A673 (cell line): ENCODE measurements around the gene IL15. TPM values are rescaled to one million over a fixed set of nuclear protein-coding genes. Genes with fewer than 3 reads are reported as not detected.

Experiments
- BruUV-seq: library from RNA; stranded (reverse); fragments of 400-500 nt; replicated peaks from 2 replicates; lab custom pipeline; 2021; lab: Mats Ljungman, UMichigan
- CTCF ChIA-PET: fragments of 300-600 bp; sonication (Branson Sonifier 250); formaldehyde crosslinking; loops from one replicate; lab custom pipeline; 2022; ENCODE audit warnings: antibody characterized with exemption; lab: Charles Lee
- POLR2A ChIA-PET: fragments of 300-600 bp; sonication (Branson Sonifier 250); formaldehyde crosslinking; loops from one replicate; lab custom pipeline; 2022; ENCODE audit warnings: antibody characterized with exemption; ENCODE audit not compliant: low non-redundant PET; lab: Charles Lee
- DNase-seq: peaks from one replicate; pipeline ENCODE4 v3.0.0-alpha.2; 2015; ENCODE audit warnings: low spot score
- H3K27ac ChIP-seq: fragments of 200-600 bp; sonication (generic); 2 replicates; pipeline ENCODE4 v1.5.1; 2016; ENCODE audit warnings: mixed run types, low read depth, mild to moderate bottlenecking, mixed read lengths, antibody characterized with exemption, low read length; ENCODE audit not compliant: poor library complexity, severe bottlenecking
- H3K27me3 ChIP-seq: fragments of 200-600 bp; sonication (generic); replicated peaks from 2 replicates; pipeline ENCODE4 v1.6.1; 2017; ENCODE audit warnings: mixed run types, low read depth, mild to moderate bottlenecking, mixed read lengths, antibody characterized with exemption, low read length; ENCODE audit not compliant: insufficient read depth, poor library complexity
- H3K36me3 ChIP-seq: fragments of 200-600 bp; sonication (generic); 2 replicates; pipeline ENCODE4 v1.6.1; 2016; ENCODE audit warnings: mixed run types, mild to moderate bottlenecking, mixed read lengths, antibody characterized with exemption, low read length; ENCODE audit not compliant: insufficient read depth, poor library complexity, severe bottlenecking
- H3K4me1 ChIP-seq: fragments of 200-600 bp; sonication (generic); 2 replicates; pipeline ENCODE4 v1.6.1; 2017; ENCODE audit warnings: mixed run types, mild to moderate bottlenecking, mixed read lengths, antibody characterized with exemption, low read length; ENCODE audit not compliant: insufficient read depth, poor library complexity, severe bottlenecking
- H3K4me3 ChIP-seq: fragments of 200-600 bp; sonication (generic); 2 replicates; pipeline ENCODE4 v1.5.1; 2016; ENCODE audit warnings: low read depth, mixed run types, mild to moderate bottlenecking, mixed read lengths, low read length; ENCODE audit not compliant: poor library complexity, severe bottlenecking
- H3K9me3 ChIP-seq: fragments of 200-600 bp; sonication (generic); 2 replicates; pipeline ENCODE4 v1.6.1; 2016; ENCODE audit warnings: mixed run types, low read depth, mild to moderate bottlenecking, mixed read lengths, antibody characterized with exemption, low read length; ENCODE audit not compliant: poor library complexity, severe bottlenecking
- EZH2 ChIP-seq: fragments of 200-600 bp; sonication (generic); IDR thresholded peaks from 2 replicates; pipeline ENCODE4 v1.6.1; 2017; ENCODE audit warnings: borderline replicate concordance, low read depth, mild to moderate bottlenecking, mixed read lengths, antibody characterized with exemption, low read length; ENCODE audit not compliant: poor library complexity, severe bottlenecking
- intact Hi-C: fragments of 100-400 bp; cut with micrococcal nuclease; formaldehyde crosslinking; loops from one replicate; pipeline ENCODE4 v1.10.0; 2022; ENCODE audit not compliant: unreplicated experiment
- total RNA-seq: library from RNA; stranded (reverse); gene quantifications from 2 replicates; pipeline ENCODE4 v1.2.3, GENCODE V29; 2021
- TF ChIP-seq, protein P1 (sequence below): fragments of 300-800, 200-600 bp; sonication (generic); conservative IDR thresholded peaks from 2 replicates; pipeline ENCODE4 v1.5.1; 2017; ENCODE audit warnings: low read depth, mild to moderate bottlenecking, antibody characterized with exemption, low read length, moderate library complexity, mixed read lengths

Gene IL15
- total RNA-seq, 1 experiment from 2014 or later: 0.21 TPM

DNA sequence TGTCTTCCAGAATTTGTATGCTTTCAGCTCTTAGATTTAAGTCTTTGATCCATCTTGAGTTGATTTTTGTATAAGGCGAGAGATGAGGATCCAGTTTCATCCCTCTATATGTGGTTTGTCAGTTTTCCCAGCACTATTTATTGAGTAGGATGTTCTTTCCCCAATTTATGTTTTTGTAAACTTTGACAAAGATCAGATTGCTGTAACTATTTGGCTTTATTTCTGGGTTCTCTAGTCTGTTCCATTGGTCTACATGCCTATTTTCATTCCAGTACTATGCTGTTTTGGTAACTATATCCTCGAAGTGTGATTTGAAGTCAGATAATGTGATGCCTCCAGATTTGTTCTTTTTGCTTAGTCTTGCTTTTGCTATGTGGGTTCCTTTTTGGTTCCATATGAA is 60.7 kb downstream of the IL15 start:
- Histone ChIP-seq H3K9me3 (no peaks in the 10 kb centered on the region), H3K4me1 (no peaks in the 10 kb centered on the region), H3K27me3 (no peaks in the 10 kb centered on the region), H3K27ac (no peak overlapping the region), H3K4me3 (no peak overlapping the region), H3K36me3 (no peaks in the 10 kb centered on the region)
- DNase-seq: no peak
- no TSS peak for BruUV-seq
- POLR2A ChIA-PET: no interaction called here
- intact Hi-C loops: no loop called here
- TF ChIP-seq, protein P1, sequence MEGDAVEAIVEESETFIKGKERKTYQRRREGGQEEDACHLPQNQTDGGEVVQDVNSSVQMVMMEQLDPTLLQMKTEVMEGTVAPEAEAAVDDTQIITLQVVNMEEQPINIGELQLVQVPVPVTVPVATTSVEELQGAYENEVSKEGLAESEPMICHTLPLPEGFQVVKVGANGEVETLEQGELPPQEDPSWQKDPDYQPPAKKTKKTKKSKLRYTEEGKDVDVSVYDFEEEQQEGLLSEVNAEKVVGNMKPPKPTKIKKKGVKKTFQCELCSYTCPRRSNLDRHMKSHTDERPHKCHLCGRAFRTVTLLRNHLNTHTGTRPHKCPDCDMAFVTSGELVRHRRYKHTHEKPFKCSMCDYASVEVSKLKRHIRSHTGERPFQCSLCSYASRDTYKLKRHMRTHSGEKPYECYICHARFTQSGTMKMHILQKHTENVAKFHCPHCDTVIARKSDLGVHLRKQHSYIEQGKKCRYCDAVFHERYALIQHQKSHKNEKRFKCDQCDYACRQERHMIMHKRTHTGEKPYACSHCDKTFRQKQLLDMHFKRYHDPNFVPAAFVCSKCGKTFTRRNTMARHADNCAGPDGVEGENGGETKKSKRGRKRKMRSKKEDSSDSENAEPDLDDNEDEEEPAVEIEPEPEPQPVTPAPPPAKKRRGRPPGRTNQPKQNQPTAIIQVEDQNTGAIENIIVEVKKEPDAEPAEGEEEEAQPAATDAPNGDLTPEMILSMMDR: no peak
- TF ChIP-seq EZH2: no peak
- CTCF ChIA-PET: no interaction called here

DNA sequence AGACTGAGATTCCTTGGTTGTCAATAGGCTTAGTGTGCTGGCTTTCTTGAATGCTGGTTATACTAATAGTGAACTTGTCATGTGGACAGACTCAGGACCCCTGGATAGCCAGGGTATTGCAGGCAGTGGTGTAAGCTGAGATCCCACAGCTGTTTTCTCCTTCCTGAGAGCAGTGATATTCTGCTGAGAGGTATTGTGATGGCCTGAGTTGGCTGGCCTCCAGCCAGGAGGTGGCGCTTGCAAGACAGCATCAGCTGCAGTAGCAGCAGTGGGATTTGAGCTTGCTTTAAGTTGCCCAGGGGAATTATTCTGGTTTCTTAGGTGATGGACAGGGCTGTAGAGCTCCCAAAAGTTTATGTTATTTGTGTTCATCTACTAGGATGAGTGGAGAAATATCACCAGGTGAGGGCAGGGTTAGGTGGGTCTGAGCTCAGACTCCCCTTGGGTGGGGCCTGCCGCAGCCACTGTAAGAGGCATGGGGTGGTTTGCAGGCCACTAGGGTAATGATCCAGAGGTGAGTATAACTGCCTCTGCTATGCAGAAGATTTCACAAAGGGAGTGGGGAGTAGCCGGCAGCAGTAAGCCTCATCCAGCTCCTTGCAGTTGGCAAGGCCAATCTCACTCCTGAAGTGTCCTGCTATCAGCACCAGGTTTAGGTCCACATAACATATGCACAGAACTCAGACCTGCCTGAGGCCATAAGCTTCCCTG is 66.2 kb downstream of the IL15 start:
- Histone ChIP-seq H3K4me1 (no peaks in the 10 kb centered on the region), H3K27ac (no peak overlapping the region), H3K9me3 (peaks cover 13% of the 10 kb centered on the region), H3K27me3 (no peaks in the 10 kb centered on the region), H3K4me3 (no peak overlapping the region), H3K36me3 (no peaks in the 10 kb centered on the region)
- TF ChIP-seq, protein P1: 0 out of 2 replicates have a peak, but pooled peaks have one; percentile 24
- TF ChIP-seq EZH2: no peak
- peak; percentile 54 for DNase-seq
- intact Hi-C loops: no loop called here
- no TSS peak for BruUV-seq
- ChIA-PET POLR2A (no interaction called here), CTCF (no interaction called here)

DNA sequence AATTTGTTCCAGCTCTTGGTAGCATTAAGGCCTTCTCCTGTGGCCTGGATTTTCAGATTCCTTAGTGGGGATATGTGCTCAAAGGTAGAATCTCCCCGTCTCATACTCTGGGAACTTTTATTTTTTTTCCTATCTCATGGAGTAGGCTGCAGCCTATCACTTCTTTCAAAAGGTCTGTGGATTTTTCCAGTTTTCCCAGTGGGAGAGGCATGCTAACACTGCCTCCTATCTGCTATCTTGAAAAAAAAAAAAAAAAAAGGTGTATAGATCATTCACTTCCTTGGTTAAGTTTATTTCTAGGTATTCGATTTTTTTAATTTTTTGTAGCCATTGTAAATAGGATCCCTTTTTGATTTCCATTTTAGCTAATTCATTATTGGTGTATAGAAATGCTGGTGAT is 67.1 kb downstream of the IL15 start:
- H3K27ac ChIP-seq: no peak overlapping the region
- no peak for TF ChIP-seq EZH2
- TF ChIP-seq, protein P1: peak; percentile 22; the same call in 1 of the 2 replicates
- no peak for DNase-seq
- ChIA-PET CTCF (no interaction called here), POLR2A (no interaction called here)
- H3K9me3 ChIP-seq: peaks cover 15% of the 10 kb centered on the region
- no peaks in the 10 kb centered on the region for H3K27me3 ChIP-seq
- intact Hi-C loops: no loop called here
- no TSS peak for BruUV-seq
- H3K36me3 ChIP-seq: no peaks in the 10 kb centered on the region
- H3K4me3 ChIP-seq: no peak overlapping the region
- H3K4me1 ChIP-seq: no peaks in the 10 kb centered on the region
